IMR-90 (cell line): ENCODE results near the gene TIE1. TPM values are rescaled to one million over a fixed set of nuclear protein-coding genes. Genes with fewer than 3 reads are reported as not detected.

ENCODE experiments used
- ATAC-seq: fragments of 200-7000 bp; cut with Tn5 transposase; 2 replicates; pipeline ENCODE4 v1.9.1; 2020; ENCODE audit warnings: low read depth, mild to moderate bottlenecking, moderate library complexity
- BruUV-seq: library from RNA; stranded (reverse); fragments of 400-500 nt; replicated peaks from 2 replicates; lab custom pipeline; 2021; lab: Mats Ljungman, UMichigan
- CTCF ChIA-PET: fragments of 300-600 bp; formaldehyde crosslinking; extraction: SDS; loops from one replicate; lab custom pipeline; 2021; ENCODE audit warnings: antibody characterized with exemption; lab: Yijun Ruan, JAX
- POLR2A ChIA-PET: fragments of 300-600 bp; sonication (Branson Sonifier 250); formaldehyde crosslinking; loops from one replicate; lab custom pipeline; 2022; ENCODE audit warnings: antibody characterized with exemption; ENCODE audit not compliant: unreplicated experiment; lab: Charles Lee
- DNase-seq: peaks from one replicate; pipeline ENCODE4 v3.0.0; 2013
- H2AFZ ChIP-seq: replicated peaks from 2 replicates; pipeline ENCODE3; 2013; ENCODE audit warnings: low read length, mild to moderate bottlenecking; ENCODE audit not compliant: poor library complexity
- H2AK5ac ChIP-seq: 2 replicates; pipeline ENCODE4 v1.6.1; 2013; ENCODE audit warnings: low read depth, low read length, inconsistent platforms
- H2AK9ac ChIP-seq: replicated peaks from 2 replicates; pipeline ENCODE3; 2013; ENCODE audit warnings: mild to moderate bottlenecking, low read depth, low read length, moderate library complexity; ENCODE audit not compliant: poor library complexity
- H2BK120ac ChIP-seq: 2 replicates; pipeline ENCODE4 v1.6.1; 2013; ENCODE audit warnings: low read depth, low read length, inconsistent platforms
- H2BK15ac ChIP-seq: 3 replicates; pipeline ENCODE4 v1.6.1; 2013; ENCODE audit warnings: low read depth, low read length, inconsistent platforms
- H2BK20ac ChIP-seq: 2 replicates; pipeline ENCODE4 v1.6.1; 2013; ENCODE audit warnings: low read depth, mild to moderate bottlenecking, inconsistent platforms, low read length, moderate library complexity
- H2BK5ac ChIP-seq: 2 replicates; pipeline ENCODE4 v1.6.1; 2013; ENCODE audit warnings: mild to moderate bottlenecking, low read depth, low read length, inconsistent platforms; ENCODE audit not compliant: poor library complexity, severe bottlenecking
- H3K14ac ChIP-seq: replicated peaks from 2 replicates; pipeline ENCODE4 v1.6.1; 2013; ENCODE audit warnings: low read depth, low read length, inconsistent platforms
- H3K18ac ChIP-seq: 2 replicates; pipeline ENCODE4 v1.6.1; 2013; ENCODE audit warnings: low read depth, low read length, control low read depth
- H3K23ac ChIP-seq: 2 replicates; pipeline ENCODE4 v1.6.1; 2013; ENCODE audit warnings: low read depth, low read length, inconsistent platforms
- H3K27ac ChIP-seq: 2 replicates; pipeline ENCODE4 v1.5.1; 2013; ENCODE audit warnings: mild to moderate bottlenecking, control low read depth, low read length; ENCODE audit not compliant: insufficient read depth
- H3K27me3 ChIP-seq: 2 replicates; pipeline ENCODE4 v1.6.1; 2013; ENCODE audit warnings: low read length; ENCODE audit not compliant: control insufficient read depth, insufficient read depth
- H3K36me3 ChIP-seq: 2 replicates; pipeline ENCODE4 v1.6.1; 2013; ENCODE audit warnings: low read length, mixed read lengths; ENCODE audit not compliant: control insufficient read depth, insufficient read depth
- H3K4ac ChIP-seq: 2 replicates; pipeline ENCODE4 v1.6.1; 2013; ENCODE audit warnings: low read depth, low read length, inconsistent platforms
- H3K4me1 ChIP-seq: 2 replicates; pipeline ENCODE4 v1.6.1; 2013; ENCODE audit warnings: low read length, mixed read lengths; ENCODE audit not compliant: control insufficient read depth, insufficient read depth
- H3K4me2 ChIP-seq: 2 replicates; pipeline ENCODE4 v1.6.1; 2013; ENCODE audit warnings: low read depth, mild to moderate bottlenecking, control low read depth, low read length, moderate library complexity
- H3K4me3 ChIP-seq: 2 replicates; pipeline ENCODE4 v1.5.1; 2013; ENCODE audit warnings: low read depth, mild to moderate bottlenecking, control low read depth, low read length, moderate library complexity; ENCODE audit not compliant: insufficient read depth
- H3K56ac ChIP-seq: 2 replicates; pipeline ENCODE4 v1.6.1; 2013; ENCODE audit warnings: low read length, inconsistent platforms; ENCODE audit not compliant: insufficient read depth; ENCODE audit errors: extremely low read depth
- H3K79me1 ChIP-seq, 2 experiments: 2 replicates each; pipeline ENCODE4 v1.6.1; 2013; ENCODE audit warnings: low read length in 2 of 2, inconsistent platforms in 1 of 2, low read depth in 1 of 2
- H3K9ac ChIP-seq: 2 replicates; pipeline ENCODE4 v1.6.1; 2013; ENCODE audit warnings: low read depth, low read length, control low read depth
- H3K9me1 ChIP-seq: 2 replicates; pipeline ENCODE4 v1.6.1; 2013; ENCODE audit warnings: low read length, inconsistent platforms; ENCODE audit not compliant: insufficient read depth
- H3K9me3 ChIP-seq: 2 replicates; pipeline ENCODE4 v1.6.1; 2013; ENCODE audit warnings: low read length; ENCODE audit not compliant: control insufficient read depth, insufficient read depth
- H4K20me1 ChIP-seq: 2 replicates; pipeline ENCODE4 v1.6.1; 2013; ENCODE audit warnings: low read length, inconsistent platforms; ENCODE audit not compliant: insufficient read depth
- H4K5ac ChIP-seq: 2 replicates; pipeline ENCODE4 v1.6.1; 2013; ENCODE audit warnings: mild to moderate bottlenecking, low read depth, low read length, control low read depth
- H4K8ac ChIP-seq, 2 experiments: 2 replicates each; pipeline ENCODE4 v1.6.1; 2013; ENCODE audit warnings: low read depth in 2 of 2, low read length in 2 of 2, control low read depth in 1 of 2, inconsistent platforms in 1 of 2
- H4K91ac ChIP-seq: 2 replicates; pipeline ENCODE4 v1.6.1; 2013; ENCODE audit warnings: low read depth, low read length, inconsistent platforms; ENCODE audit not compliant: insufficient read depth
- BHLHE40 ChIP-seq: fragments of 150-350 bp; IDR thresholded peaks from 2 replicates; pipeline ENCODE4 v1.6.1; 2016; ENCODE audit warnings: mild to moderate bottlenecking, low read depth, low read length
- CTCF ChIP-seq: conservative IDR thresholded peaks from 2 replicates; pipeline ENCODE4 v1.5.1; 2012; ENCODE audit warnings: mild to moderate bottlenecking, low read depth, low read length, improper control_type of control experiment
- FOS ChIP-seq: fragments of 150-350 bp; IDR thresholded peaks from 2 replicates; pipeline ENCODE4 v1.6.1; 2016; ENCODE audit warnings: low read depth, low read length
- MAZ ChIP-seq: IDR thresholded peaks from 2 replicates; pipeline ENCODE4 v1.6.1; 2012; ENCODE audit warnings: low read depth, mild to moderate bottlenecking, low read length, improper control_type of control experiment, moderate library complexity, borderline replicate concordance
- NFE2L2 ChIP-seq: fragments of 150-350 bp; IDR thresholded peaks from 2 replicates; pipeline ENCODE4 v1.6.1; 2016; ENCODE audit warnings: low read depth, mild to moderate bottlenecking, low read length
- POLR2A ChIP-seq: IDR thresholded peaks from 2 replicates; pipeline ENCODE4 v1.6.1; 2012; ENCODE audit warnings: mild to moderate bottlenecking, low read depth, low read length
- RAD21 ChIP-seq: IDR thresholded peaks from 2 replicates; pipeline ENCODE4 v1.6.1; 2012; ENCODE audit warnings: low read length, improper control_type of control experiment
- RCOR1 ChIP-seq: IDR thresholded peaks from 2 replicates; pipeline ENCODE4 v1.6.1; 2012; ENCODE audit warnings: mild to moderate bottlenecking, low read length, improper control_type of control experiment; ENCODE audit not compliant: insufficient replicate concordance
- USF2 ChIP-seq: fragments of 150-350 bp; IDR thresholded peaks from 2 replicates; pipeline ENCODE4 v1.6.1; 2017; ENCODE audit warnings: mild to moderate bottlenecking, antibody characterized with exemption, low read length, low read depth
- WGBS, 2 experiments: methylation state at CpG; one replicate each; pipeline versions ENCODE4 v1.1.5 to v1.1.7; 2013; ENCODE audit warnings: missing lambda C conversion rate in 2 of 2; ENCODE audit not compliant: insufficient read length in 1 of 2; ENCODE audit errors: extremely low coverage in 2 of 2; 5-methylcytosine and 5-hydroxymethylcytosine counted together
- dilution Hi-C: fragments of 300-500 bp; cut with HindIII; formaldehyde crosslinking; loops from one replicate; pipeline ENCODE4 v1.14.3; 2018; ENCODE audit warnings: low sequenced_read_pairs; ENCODE audit not compliant: unreplicated experiment
- in situ Hi-C: fragments of 300-500 bp; cut with MboI; formaldehyde crosslinking; loops from 3 replicates; pipeline ENCODE4 v1.14.3; 2019; ENCODE audit warnings: low sequenced_read_pairs, inconsistent platforms, mixed read lengths
- intact Hi-C: fragments of 100-400 bp; cut with micrococcal nuclease; formaldehyde crosslinking; loops from 2 replicates; pipeline ENCODE4 v1.10.0; 2022
- polyA plus RNA-seq, 3 experiments: library from polyadenylated mRNA; depleted of rRNA; stranded (reverse); fragments of >200 nt; gene quantifications; 2 replicates each; pipeline ENCODE4 v1.2.3, GENCODE V29; 2012; ENCODE audit warnings: low replicate concordance in 1 of 3
- total RNA-seq: library from RNA; depleted of rRNA; stranded (reverse); fragments of >200 nt; gene quantifications from 2 replicates; pipeline ENCODE4 v1.2.3, GENCODE V29; 2012

The TIE1 gene
- total and polyA plus RNA-seq, 2 of the 4 experiments (the other 2 are of a cell fraction): 2.3 to 7.5 TPM

DNA sequence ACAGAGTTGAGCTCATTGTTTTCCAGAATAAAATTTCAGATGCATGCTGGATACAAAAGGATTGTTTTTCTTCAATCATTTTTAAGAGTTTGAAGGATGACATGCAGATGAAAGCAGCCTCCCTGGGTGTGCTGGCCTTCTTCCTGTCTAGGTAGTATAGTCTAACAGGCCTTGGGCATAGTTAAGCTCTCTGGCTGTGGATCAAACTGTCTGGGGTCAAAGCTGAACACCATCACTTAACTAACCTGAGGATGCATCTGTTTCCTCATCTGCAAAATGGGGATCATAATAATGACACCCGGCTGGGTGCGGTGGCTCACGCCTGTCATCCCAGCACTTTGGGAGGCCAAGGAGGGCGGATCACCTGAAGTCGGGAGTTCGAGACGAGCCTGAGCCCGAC is 6.0 kb upstream of the TIE1 start:
- no peak for TF ChIP-seq NFE2L2
- no peak for TF ChIP-seq MAZ
- no peak for TF ChIP-seq RCOR1
- no peak for TF ChIP-seq BHLHE40
- TF ChIP-seq POLR2A: no peak
- TF ChIP-seq CTCF: no peak
- TF ChIP-seq RAD21: no peak
- TF ChIP-seq USF2: no peak
- no peak for TF ChIP-seq FOS
- intact Hi-C loops (no loop called here), dilution Hi-C loops (no loop called here), in situ Hi-C loops (no loop called here)
- no peak overlapping the region for H2BK5ac ChIP-seq
- CTCF ChIA-PET: interaction anchor here (0.7 to 1.4 kb wide), 2 partner anchors 15 to 64 kb away, joined by 3 read pairs; partner anchors contain the start of gene CDC20
- no peaks in the 10 kb centered on the region for H3K36me3 ChIP-seq
- H3K18ac ChIP-seq: peak overlapping the region; percentile 4; the same call in 1 of the 2 replicates
- ATAC-seq: no peak
- no peak overlapping the region for H2BK20ac ChIP-seq
- H3K14ac ChIP-seq: no peak overlapping the region
- H3K56ac ChIP-seq: no peak overlapping the region
- no peak overlapping the region for H2BK15ac ChIP-seq
- POLR2A ChIA-PET: no interaction called here
- no peak overlapping the region; the same call in 1 of the 2 replicates for H2BK120ac ChIP-seq
- H2AK5ac ChIP-seq: no peak overlapping the region
- H2AK9ac ChIP-seq: no peak overlapping the region
- DNase-seq: no peak
- H4K20me1 ChIP-seq: no peaks in the 10 kb centered on the region
- H3K4me2 ChIP-seq: no peak overlapping the region
- H4K91ac ChIP-seq: no peak overlapping the region
- peaks cover 2% of the 10 kb centered on the region; the same call in 1 of the 2 replicates for H3K27me3 ChIP-seq
- H3K4me3 ChIP-seq: no peak overlapping the region
- H4K8ac ChIP-seq: no peak overlapping the region
- WGBS, 2 experiments: no CpG with 5 or more reads among the region's 8 CpGs
- H3K27ac ChIP-seq: no peak overlapping the region; the same call in 1 of the 2 replicates
- no peaks in the 10 kb centered on the region for H3K9me3 ChIP-seq
- H3K23ac ChIP-seq: no peak overlapping the region
- peak overlapping the region; percentile 40; the same call in 1 of the 2 replicates for H4K5ac ChIP-seq
- H3K4me1 ChIP-seq: peaks cover 10% of the 10 kb centered on the region
- H3K9ac ChIP-seq: no peak overlapping the region
- BruUV-seq: no TSS peak
- no peak overlapping the region for H2AFZ ChIP-seq
- H3K4ac ChIP-seq: no peak overlapping the region
- peaks cover 3% of the 10 kb centered on the region; the same call in 1 of the 2 replicates for H3K9me1 ChIP-seq
- H3K79me1 ChIP-seq: no peaks in the 10 kb centered on the region
